Neuronal stem cell (in vitro differentiated cells): ENCODE data around the gene ANKRD30A.
"Not testable (repeated sequence)": the region's sequence is repeated elsewhere in the genome, so short reads cannot be mapped to it uniquely, and the experiment has no call there.

Experiments used
- DNase-seq: peaks from one replicate; pipeline ENCODE4 v3.0.0-alpha.2; 2013; ENCODE audit warnings: low spot score
- H2AFZ ChIP-seq: one replicate; pipeline ENCODE4 v1.6.1; 2013; ENCODE audit warnings: mild to moderate bottlenecking, low read length, inconsistent platforms
- H2AK5ac ChIP-seq: 2 replicates; pipeline ENCODE4 v1.6.1; 2013; ENCODE audit warnings: low read depth, mild to moderate bottlenecking, inconsistent platforms, low read length, moderate library complexity, mixed read lengths
- H2BK120ac ChIP-seq: 2 replicates; pipeline ENCODE4 v1.6.1; 2013; ENCODE audit warnings: low read depth, mild to moderate bottlenecking, inconsistent platforms, low read length, moderate library complexity, mixed read lengths
- H2BK12ac ChIP-seq: one replicate; pipeline ENCODE4 v1.6.1; 2013; ENCODE audit warnings: low read length, inconsistent platforms
- H2BK15ac ChIP-seq: 2 replicates; pipeline ENCODE4 v1.6.1; 2013; ENCODE audit warnings: mild to moderate bottlenecking, low read length, inconsistent platforms, mixed read lengths
- H2BK5ac ChIP-seq: one replicate; pipeline ENCODE4 v1.6.1; 2013; ENCODE audit warnings: inconsistent platforms, mild to moderate bottlenecking, low read length, moderate library complexity
- H3K14ac ChIP-seq: one replicate; pipeline ENCODE4 v1.6.1; 2013; ENCODE audit warnings: low read length, inconsistent platforms
- H3K18ac ChIP-seq: 2 replicates; pipeline ENCODE4 v1.6.1; 2013; ENCODE audit warnings: low read length, inconsistent platforms
- H3K23ac ChIP-seq: 2 replicates; pipeline ENCODE4 v1.6.1; 2013; ENCODE audit warnings: low read depth, mild to moderate bottlenecking, mixed read lengths, low read length, inconsistent platforms; ENCODE audit not compliant: poor library complexity
- H3K27ac ChIP-seq: replicated peaks from 3 replicates; pipeline ENCODE4 v1.5.1; 2013; ENCODE audit warnings: low read length, inconsistent platforms
- H3K27me3 ChIP-seq, 3 experiments: 2 replicates each; pipeline ENCODE4 v1.6.1; 2013; ENCODE audit warnings: low read length in 3 of 3, mild to moderate bottlenecking in 2 of 3, inconsistent platforms in 1 of 3, low read depth in 1 of 3, mixed read lengths in 1 of 3, moderate library complexity in 1 of 3; ENCODE audit not compliant: control insufficient read depth in 3 of 3, insufficient read depth in 3 of 3
- H3K36me3 ChIP-seq, 2 donors: replicated peaks in 1 of 2; 2 replicates each; pipeline ENCODE4 v1.6.1; 2013; ENCODE audit warnings: low read length in 2 of 2; ENCODE audit not compliant: control insufficient read depth in 2 of 2, insufficient read depth in 2 of 2
- H3K4ac ChIP-seq: 2 replicates; pipeline ENCODE4 v1.6.1; 2013; ENCODE audit warnings: inconsistent platforms, mild to moderate bottlenecking, low read length, moderate library complexity
- H3K4me1 ChIP-seq, 2 donors: 1 replicate in 1 of 2; 2 replicates in 1 of 2; pipeline ENCODE4 v1.6.1; 2013; ENCODE audit warnings: low read length in 2 of 2, low read depth in 1 of 2; ENCODE audit not compliant: control insufficient read depth in 2 of 2, insufficient read depth in 1 of 2
- H3K4me2 ChIP-seq: one replicate; pipeline ENCODE4 v1.6.1; 2013; ENCODE audit warnings: mild to moderate bottlenecking, low read length, inconsistent platforms; ENCODE audit not compliant: insufficient read depth, poor library complexity, severe bottlenecking
- H3K4me3 ChIP-seq, 2 donors: 2 replicates each; pipeline ENCODE4 v1.5.1; 2013; ENCODE audit warnings: low read length in 2 of 2, mild to moderate bottlenecking in 2 of 2, inconsistent platforms in 1 of 2, moderate library complexity in 1 of 2
- H3K79me1 ChIP-seq: one replicate; pipeline ENCODE4 v1.6.1; 2013; ENCODE audit warnings: low read depth, mild to moderate bottlenecking, inconsistent platforms, low read length, moderate library complexity
- H3K9ac ChIP-seq: one replicate; pipeline ENCODE4 v1.6.1; 2013; ENCODE audit warnings: mild to moderate bottlenecking, low read depth, low read length, inconsistent platforms; ENCODE audit not compliant: poor library complexity
- H3K9me3 ChIP-seq, 2 donors: replicated peaks in 1 of 2; 2 replicates each; pipeline versions ENCODE3 to v1.6.1; 2013; ENCODE audit warnings: low read length in 2 of 2, mild to moderate bottlenecking in 2 of 2, inconsistent platforms in 1 of 2, low read depth in 1 of 2, mixed read lengths in 1 of 2, moderate library complexity in 1 of 2; ENCODE audit not compliant: control insufficient read depth in 2 of 2, insufficient read depth in 1 of 2
- H4K8ac ChIP-seq: one replicate; pipeline ENCODE4 v1.6.1; 2013; ENCODE audit warnings: low read depth, mild to moderate bottlenecking, inconsistent platforms, low read length, moderate library complexity
- H4K91ac ChIP-seq: one replicate; pipeline ENCODE4 v1.6.1; 2013; ENCODE audit warnings: low read length, low read depth, mild to moderate bottlenecking, inconsistent platforms; ENCODE audit not compliant: poor library complexity
- WGBS, 2 donors: extraction: QIAGEN DNeasy Blood & Tissue Kit; methylation state at CpG; one replicate each; pipeline ENCODE4 v1.1.7; 2013; ENCODE audit warnings: missing lambda C conversion rate in 2 of 2, mixed read lengths in 1 of 2; ENCODE audit not compliant: insufficient read length in 2 of 2, insufficient replicate concordance in 1 of 2; ENCODE audit errors: extremely low coverage in 2 of 2; 5-methylcytosine and 5-hydroxymethylcytosine counted together

Gene ANKRD30A

GRCh38 chr10:37246637-37247036 lies 121.2 kb downstream of the ANKRD30A start:
- no CpG with 5 or more reads among the region's 2 CpGs for WGBS, 2 donors

GRCh38 chr10:37255837-37256236 lies 130.4 kb downstream of the ANKRD30A start:
- no CpG with 5 or more reads among the region's 3 CpGs for WGBS, 2 donors

More at GRCh38 chr10:37246637-37247036, 121.2 kb downstream of the ANKRD30A start:
- no peak overlapping the region for H2BK15ac ChIP-seq
- DNase-seq, result no peak
- H2BK120ac ChIP-seq, result no peak overlapping the region
- no peak overlapping the region for H3K4ac ChIP-seq
- no peak overlapping the region for H4K8ac ChIP-seq
- H2BK12ac ChIP-seq, result no peak overlapping the region
- no peaks in the 10 kb centered on the region for H3K79me1 ChIP-seq
- H3K9ac ChIP-seq, result no peak overlapping the region
- H3K4me1 ChIP-seq, result no peaks in the 10 kb centered on the region
- H4K91ac ChIP-seq, result no peak overlapping the region
- H2AK5ac ChIP-seq, result no peak overlapping the region
- H3K27ac ChIP-seq, result no peak overlapping the region
- no peak overlapping the region for H3K23ac ChIP-seq
- H3K18ac ChIP-seq, result no peak overlapping the region
- H3K9me3 ChIP-seq, result peaks cover 0 to 33% of the 10 kb centered on the region in 2 donors
- H2AFZ ChIP-seq, result no peak overlapping the region
- H3K4me2 ChIP-seq, result no peak overlapping the region
- no peaks in the 10 kb centered on the region for H3K27me3 ChIP-seq
- H3K14ac ChIP-seq, result no peak overlapping the region
- no peak overlapping the region for H2BK5ac ChIP-seq
- no peak overlapping the region for H3K4me3 ChIP-seq
- no peaks in the 10 kb centered on the region for H3K36me3 ChIP-seq

GRCh38 chr10:37263304-37263703 lies 137.9 kb downstream of the ANKRD30A start:
- H3K4me2 ChIP-seq, result no peak overlapping the region
- no peaks in the 10 kb centered on the region for H3K79me1 ChIP-seq
- H3K4ac ChIP-seq, result no peak overlapping the region
- no peak overlapping the region for H3K4me3 ChIP-seq
- no peak overlapping the region for H2BK120ac ChIP-seq
- no peak overlapping the region for H2BK12ac ChIP-seq
- DNase-seq, result no peak
- H4K8ac ChIP-seq, result no peak overlapping the region
- H3K14ac ChIP-seq, result no peak overlapping the region
- no peaks in the 10 kb centered on the region for H3K27me3 ChIP-seq
- WGBS, 2 donors, result no CpG with 5 or more reads among the region's 5 CpGs
- no peak overlapping the region for H3K18ac ChIP-seq
- no peak overlapping the region for H2BK15ac ChIP-seq
- no peak overlapping the region for H2AK5ac ChIP-seq
- H3K9ac ChIP-seq, result no peak overlapping the region
- no peak overlapping the region for H2AFZ ChIP-seq
- H3K9me3 ChIP-seq, result peaks cover 0 to 12% of the 10 kb centered on the region in 2 donors
- no peak overlapping the region for H4K91ac ChIP-seq
- no peaks in the 10 kb centered on the region for H3K4me1 ChIP-seq
- no peaks in the 10 kb centered on the region for H3K36me3 ChIP-seq
- no peak overlapping the region for H3K27ac ChIP-seq
- no peak overlapping the region for H3K23ac ChIP-seq
- H2BK5ac ChIP-seq, result no peak overlapping the region

More at GRCh38 chr10:37255837-37256236, 130.4 kb downstream of the ANKRD30A start:
- H2AFZ ChIP-seq, H3K79me1 ChIP-seq, H3K27ac ChIP-seq, H4K91ac ChIP-seq, H3K9me3 ChIP-seq, H4K8ac ChIP-seq, H3K4me2 ChIP-seq, H2BK15ac ChIP-seq, H3K9ac ChIP-seq, H3K27me3 ChIP-seq, H3K14ac ChIP-seq, H3K4ac ChIP-seq, H3K4me1 ChIP-seq, H2BK5ac ChIP-seq, H3K36me3 ChIP-seq, H3K18ac ChIP-seq, H3K4me3 ChIP-seq, H2BK120ac ChIP-seq, H2BK12ac ChIP-seq, H3K23ac ChIP-seq, DNase-seq, H2AK5ac ChIP-seq: not testable (repeated sequence)

- no peak overlapping the region for H4K91ac ChIP-seq
- no peak overlapping the region for H3K14ac ChIP-seq
- H3K79me1 ChIP-seq, result no peaks in the 10 kb centered on the region
- DNase-seq, result no peak
- no peak overlapping the region for H3K18ac ChIP-seq
- H2AFZ ChIP-seq, result no peak overlapping the region
- H3K36me3 ChIP-seq, result no peaks in the 10 kb centered on the region
- H3K4me1 ChIP-seq, result no peaks in the 10 kb centered on the region
- H3K4ac ChIP-seq, result no peak overlapping the region
- WGBS, 2 donors, result no CpG with 5 or more reads among the region's 3 CpGs
- H2BK5ac ChIP-seq, result no peak overlapping the region
- H3K4me3 ChIP-seq, result no peak overlapping the region
- no peaks in the 10 kb centered on the region for H3K27me3 ChIP-seq
- no peak overlapping the region for H2BK120ac ChIP-seq
- H3K9ac ChIP-seq, result no peak overlapping the region
- no peak overlapping the region for H2BK12ac ChIP-seq
- H4K8ac ChIP-seq, result no peak overlapping the region
- H3K9me3 ChIP-seq, result peaks cover 0 to 20% of the 10 kb centered on the region in 2 donors
- H3K27ac ChIP-seq, result no peak overlapping the region
- no peak overlapping the region for H3K23ac ChIP-seq
- H2BK15ac ChIP-seq, result no peak overlapping the region
- H2AK5ac ChIP-seq, result no peak overlapping the region
- no peak overlapping the region for H3K4me2 ChIP-seq
These were observed 142.9 kb downstream of the ANKRD30A start for GRCh38 chr10:37268266-37268665.
